Measurements from ENCODE around the gene LRFN2.

LRFN2 gene

GRCh38 chr6:40362859-40363258, 224.3 kb downstream of the LRFN2 start:
- DNase-seq, result no peak

GRCh38 chr6:40359808-40360207, 227.4 kb downstream of the LRFN2 start:
- no peak for DNase-seq

- no peak for DNase-seq
Observed at GRCh38 chr6:40358473-40359460, 228.4 kb downstream of the LRFN2 start.

GRCh38 chr6:40356242-40356910, 230.8 kb downstream of the LRFN2 start:
- DNase-seq, result no peak

GRCh38 chr6:40355532-40355931, 231.6 kb downstream of the LRFN2 start:
- no peak for DNase-seq

GRCh38 chr6:40355066-40355465, 232.1 kb downstream of the LRFN2 start:
- no peak for DNase-seq

- DNase-seq, result no peak
Observed at GRCh38 chr6:40353967-40354452, 233.2 kb downstream of the LRFN2 start.

GRCh38 chr6:40353197-40353966, 233.8 kb downstream of the LRFN2 start:
- no peak for DNase-seq

GRCh38 chr6:40352527-40353170, 234.5 kb downstream of the LRFN2 start:
- no peak for DNase-seq

GRCh38 chr6:40352006-40352405, 235.2 kb downstream of the LRFN2 start:
- no peak for DNase-seq

- no peak for DNase-seq
Observed at GRCh38 chr6:40350747-40351217, 236.4 kb downstream of the LRFN2 start.

- DNase-seq, result no peak
Observed at GRCh38 chr6:40349901-40350746, 237.0 kb downstream of the LRFN2 start.

- no peak for DNase-seq
Observed at GRCh38 chr6:40349123-40349900, 237.9 kb downstream of the LRFN2 start.

- DNase-seq, result no peak
Observed at GRCh38 chr6:40348591-40348990, 238.6 kb downstream of the LRFN2 start.

- no peak for DNase-seq
Observed at GRCh38 chr6:40347571-40348011, 239.6 kb downstream of the LRFN2 start.

- DNase-seq, result no peak
Observed at GRCh38 chr6:40346246-40346645, 240.9 kb downstream of the LRFN2 start.

GRCh38 chr6:40344566-40345167, 242.5 kb downstream of the LRFN2 start:
- no peak for DNase-seq

- DNase-seq, result no peak
Observed at GRCh38 chr6:40343877-40344565, 243.1 kb downstream of the LRFN2 start.

- no peak for DNase-seq
Observed at GRCh38 chr6:40343318-40343876, 243.8 kb downstream of the LRFN2 start.

Measured in HCEC 1CT (cell line).